Measurements from ENCODE around the gene SLC6A6.

The SLC6A6 gene

GRCh38 chr3:14372587-14372986, 29.8 kb upstream of the SLC6A6 start:
- peaks cover 16% of the 10 kb centered on the region for H3K4me1 ChIP-seq (ENCODE audit: low read length)
- 0 out of 2 replicates have a peak, but pooled peaks cover 9% of the 10 kb centered on the region for H3F3A ChIP-seq (ENCODE audit: insufficient read depth, low read length)
- no peaks in the 10 kb centered on the region for H4K20me1 ChIP-seq (ENCODE audit: insufficient read depth, low read length)
- H3K9me2 ChIP-seq (replicated peaks; ENCODE audit: insufficient read depth, low read length) = no peaks in the 10 kb centered on the region
- TF ChIP-seq EZH2 (optimal IDR thresholded peaks at IDR 0.05; ENCODE audit: low read depth, low read length) (no peak), EZH2phosphoT487 (IDR thresholded peaks at IDR 0.05; ENCODE audit: low read length) (no peak), CTCF (IDR thresholded peaks at IDR 0.05; ENCODE audit: low read length) (no peak)
- H3K36me3 ChIP-seq (replicated peaks; ENCODE audit: insufficient read depth, low read length) = no peaks in the 10 kb centered on the region
- H3K9me3 ChIP-seq (replicated peaks; ENCODE audit: insufficient read depth, low read length) = no peaks in the 10 kb centered on the region
- no peak overlapping the region for H3K27ac ChIP-seq (ENCODE audit: low read length)
- no peaks in the 10 kb centered on the region for H3K27me3 ChIP-seq (replicated peaks; ENCODE audit: insufficient read depth, low read length)
- H3K79me2 ChIP-seq (ENCODE audit: low read length) = no peaks in the 10 kb centered on the region
- no peak for DNase-seq
- no peak overlapping the region for H3K4me3 ChIP-seq (ENCODE audit: low read length)
- no peak overlapping the region for H3K9ac ChIP-seq (ENCODE audit: low read length)
- H2AFZ ChIP-seq (ENCODE audit: low read length) = no peak overlapping the region
- H3K4me2 ChIP-seq (ENCODE audit: low read depth, low read length) = no peak overlapping the region

- TF ChIP-seq CTCF (IDR thresholded peaks at IDR 0.05; ENCODE audit: low read length) (no peak), EZH2phosphoT487 (IDR thresholded peaks at IDR 0.05; ENCODE audit: low read length) (no peak), EZH2 (optimal IDR thresholded peaks at IDR 0.05; ENCODE audit: low read depth, low read length) (no peak)
- Histone ChIP-seq H3K9ac (ENCODE audit: low read length) (no peak overlapping the region), H3K27me3 (replicated peaks; ENCODE audit: insufficient read depth, low read length) (no peaks in the 10 kb centered on the region), H2AFZ (ENCODE audit: low read length) (no peak overlapping the region), H3K4me1 (ENCODE audit: low read length) (peaks cover 16% of the 10 kb centered on the region), H3K36me3 (replicated peaks; ENCODE audit: insufficient read depth, low read length) (no peaks in the 10 kb centered on the region), H3K79me2 (ENCODE audit: low read length) (no peaks in the 10 kb centered on the region), H3K9me3 (replicated peaks; ENCODE audit: insufficient read depth, low read length) (no peaks in the 10 kb centered on the region), H3K4me2 (ENCODE audit: low read depth, low read length) (no peak overlapping the region), H3F3A (ENCODE audit: insufficient read depth, low read length) (0 out of 2 replicates have a peak, but pooled peaks cover 9% of the 10 kb centered on the region), H4K20me1 (ENCODE audit: insufficient read depth, low read length) (no peaks in the 10 kb centered on the region), H3K9me2 (replicated peaks; ENCODE audit: insufficient read depth, low read length) (no peaks in the 10 kb centered on the region), H3K27ac (ENCODE audit: low read length) (no peak overlapping the region), H3K4me3 (ENCODE audit: low read length) (no peak overlapping the region)
- DNase-seq = no peak
Observed at GRCh38 chr3:14373753-14374376, 28.5 kb upstream of the SLC6A6 start.

DNA sequence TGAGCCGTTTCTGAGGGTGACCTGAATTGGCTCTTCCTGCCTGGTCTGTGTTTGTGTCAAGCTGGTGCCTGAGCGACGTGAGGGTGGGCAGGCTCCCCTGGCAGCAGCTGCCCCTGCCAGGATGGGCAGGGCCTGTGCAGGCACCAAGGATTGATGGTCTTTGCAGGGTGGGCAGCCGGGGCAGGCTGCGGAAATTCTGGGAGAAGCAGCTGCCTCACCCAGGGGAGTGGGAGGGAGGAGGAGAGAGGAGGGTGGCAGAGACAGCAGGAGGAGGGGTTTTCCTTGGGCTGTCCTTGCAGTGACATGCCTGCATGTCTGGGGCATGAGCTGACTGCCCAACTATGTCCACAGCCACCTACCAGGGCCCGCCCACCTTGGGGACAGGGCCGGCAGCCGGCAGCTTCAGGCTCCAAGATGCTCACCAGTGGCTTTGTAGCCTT, 27.9 kb upstream of the SLC6A6 start:
- no peak overlapping the region for H3K4me2 ChIP-seq (ENCODE audit: low read depth, low read length)
- H4K20me1 ChIP-seq (ENCODE audit: insufficient read depth, low read length) = no peaks in the 10 kb centered on the region
- H3K9me2 ChIP-seq (replicated peaks; ENCODE audit: insufficient read depth, low read length) = no peaks in the 10 kb centered on the region
- no peak overlapping the region for H3K4me3 ChIP-seq (ENCODE audit: low read length)
- H3K79me2 ChIP-seq (ENCODE audit: low read length) = no peaks in the 10 kb centered on the region
- TF ChIP-seq CTCF (IDR thresholded peaks at IDR 0.05; ENCODE audit: low read length) = no peak
- TF ChIP-seq EZH2phosphoT487 (IDR thresholded peaks at IDR 0.05; ENCODE audit: low read length) = no peak
- no peak for TF ChIP-seq EZH2 (optimal IDR thresholded peaks at IDR 0.05; ENCODE audit: low read depth, low read length)
- H3K27me3 ChIP-seq (replicated peaks; ENCODE audit: insufficient read depth, low read length) = no peaks in the 10 kb centered on the region
- no peaks in the 10 kb centered on the region for H3K36me3 ChIP-seq (replicated peaks; ENCODE audit: insufficient read depth, low read length)
- no peak for DNase-seq
- no peak overlapping the region for H3K9ac ChIP-seq (ENCODE audit: low read length)
- no peaks in the 10 kb centered on the region for H3K9me3 ChIP-seq (replicated peaks; ENCODE audit: insufficient read depth, low read length)
- no peak overlapping the region for H2AFZ ChIP-seq (ENCODE audit: low read length)
- H3K27ac ChIP-seq (ENCODE audit: low read length) = no peak overlapping the region
- H3K4me1 ChIP-seq (ENCODE audit: low read length) = peaks cover 13% of the 10 kb centered on the region
- H3F3A ChIP-seq (ENCODE audit: insufficient read depth, low read length) = 0 out of 2 replicates have a peak, but pooled peaks cover 7% of the 10 kb centered on the region
